A673 (cell line): ENCODE measurements around the gene ZIC4. TPM values are rescaled to one million over a fixed set of nuclear protein-coding genes. Genes with fewer than 3 reads are reported as not detected.

Experiments used
- BruUV-seq: library from RNA; stranded (reverse); fragments of 400-500 nt; replicated peaks from 2 replicates; lab custom pipeline; 2021; lab: Mats Ljungman, UMichigan
- CTCF ChIA-PET: fragments of 300-600 bp; sonication (Branson Sonifier 250); formaldehyde crosslinking; loops from one replicate; lab custom pipeline; 2022; ENCODE audit warnings: antibody characterized with exemption; lab: Charles Lee
- POLR2A ChIA-PET: fragments of 300-600 bp; sonication (Branson Sonifier 250); formaldehyde crosslinking; loops from one replicate; lab custom pipeline; 2022; ENCODE audit warnings: antibody characterized with exemption; ENCODE audit not compliant: low non-redundant PET; lab: Charles Lee
- DNase-seq: peaks from one replicate; pipeline ENCODE4 v3.0.0-alpha.2; 2015; ENCODE audit warnings: low spot score
- H3K27ac ChIP-seq: fragments of 200-600 bp; sonication (generic); 2 replicates; pipeline ENCODE4 v1.5.1; 2016; ENCODE audit warnings: mixed run types, low read depth, mild to moderate bottlenecking, mixed read lengths, antibody characterized with exemption, low read length; ENCODE audit not compliant: poor library complexity, severe bottlenecking
- H3K27me3 ChIP-seq: fragments of 200-600 bp; sonication (generic); replicated peaks from 2 replicates; pipeline ENCODE4 v1.6.1; 2017; ENCODE audit warnings: mixed run types, low read depth, mild to moderate bottlenecking, mixed read lengths, antibody characterized with exemption, low read length; ENCODE audit not compliant: insufficient read depth, poor library complexity
- H3K36me3 ChIP-seq: fragments of 200-600 bp; sonication (generic); 2 replicates; pipeline ENCODE4 v1.6.1; 2016; ENCODE audit warnings: mixed run types, mild to moderate bottlenecking, mixed read lengths, antibody characterized with exemption, low read length; ENCODE audit not compliant: insufficient read depth, poor library complexity, severe bottlenecking
- H3K4me1 ChIP-seq: fragments of 200-600 bp; sonication (generic); 2 replicates; pipeline ENCODE4 v1.6.1; 2017; ENCODE audit warnings: mixed run types, mild to moderate bottlenecking, mixed read lengths, antibody characterized with exemption, low read length; ENCODE audit not compliant: insufficient read depth, poor library complexity, severe bottlenecking
- H3K4me3 ChIP-seq: fragments of 200-600 bp; sonication (generic); 2 replicates; pipeline ENCODE4 v1.5.1; 2016; ENCODE audit warnings: low read depth, mixed run types, mild to moderate bottlenecking, mixed read lengths, low read length; ENCODE audit not compliant: poor library complexity, severe bottlenecking
- H3K9me3 ChIP-seq: fragments of 200-600 bp; sonication (generic); 2 replicates; pipeline ENCODE4 v1.6.1; 2016; ENCODE audit warnings: mixed run types, low read depth, mild to moderate bottlenecking, mixed read lengths, antibody characterized with exemption, low read length; ENCODE audit not compliant: poor library complexity, severe bottlenecking
- CTCF ChIP-seq: fragments of 300-800, 200-600 bp; sonication (generic); conservative IDR thresholded peaks from 2 replicates; pipeline ENCODE4 v1.5.1; 2017; ENCODE audit warnings: low read depth, mild to moderate bottlenecking, antibody characterized with exemption, low read length, moderate library complexity, mixed read lengths
- EZH2 ChIP-seq: fragments of 200-600 bp; sonication (generic); IDR thresholded peaks from 2 replicates; pipeline ENCODE4 v1.6.1; 2017; ENCODE audit warnings: borderline replicate concordance, low read depth, mild to moderate bottlenecking, mixed read lengths, antibody characterized with exemption, low read length; ENCODE audit not compliant: poor library complexity, severe bottlenecking
- intact Hi-C: fragments of 100-400 bp; cut with micrococcal nuclease; formaldehyde crosslinking; loops from one replicate; pipeline ENCODE4 v1.10.0; 2022; ENCODE audit not compliant: unreplicated experiment
- total RNA-seq: library from RNA; stranded (reverse); gene quantifications from 2 replicates; pipeline ENCODE4 v1.2.3, GENCODE V29; 2021

The ZIC4 gene
- total RNA-seq, 1 experiment from 2014 or later, result 0.47 TPM

GRCh38 chr3:147427746-147428145 is 21.4 kb upstream of the ZIC4 start:
- Histone ChIP-seq H3K36me3 (no peaks in the 10 kb centered on the region), H3K4me3 (no peak overlapping the region)

GRCh38 chr3:147426931-147427330 is 20.6 kb upstream of the ZIC4 start:
- no TSS peak for BruUV-seq
- CTCF ChIA-PET, result no interaction called here

More at GRCh38 chr3:147427746-147428145, 21.4 kb upstream of the ZIC4 start:
- no TSS peak for BruUV-seq
- Histone ChIP-seq H3K27ac (no peak overlapping the region), H3K9me3 (no peaks in the 10 kb centered on the region), H3K4me1 (no peaks in the 10 kb centered on the region), H3K27me3 (peaks cover 77% of the 10 kb centered on the region)
- DNase-seq, result no peak
- TF ChIP-seq CTCF, result no peak
- no peak for TF ChIP-seq EZH2
- CTCF ChIA-PET, result no interaction called here
- POLR2A ChIA-PET, result no interaction called here
- intact Hi-C loops, result no loop called here

DNA sequence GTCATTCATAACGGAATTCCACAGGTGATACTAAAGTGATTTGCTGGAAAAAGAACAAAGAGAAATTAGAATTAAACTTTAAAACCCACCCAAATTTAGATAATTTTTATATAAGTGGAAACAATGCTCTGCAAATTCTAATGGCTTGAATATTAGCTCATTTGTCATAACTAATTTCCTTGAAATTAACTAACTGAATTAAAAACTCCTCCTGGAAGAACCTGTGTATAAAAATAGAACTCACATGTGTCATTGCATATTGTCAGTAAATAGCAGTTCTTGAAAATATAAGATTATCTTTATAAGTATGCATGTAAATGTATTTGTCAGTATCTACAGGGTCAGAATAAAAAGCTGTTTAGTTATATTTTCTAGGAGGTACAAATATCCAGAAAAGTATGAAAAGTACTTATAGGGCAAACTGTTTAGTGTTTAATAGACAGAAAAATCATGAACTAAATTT is 19.1 kb upstream of the ZIC4 start:
- no TSS peak for BruUV-seq
- Histone ChIP-seq H3K27ac (no peak overlapping the region), H3K27me3 (peaks cover 100% of the 10 kb centered on the region), H3K36me3 (no peaks in the 10 kb centered on the region), H3K4me3 (no peak overlapping the region), H3K4me1 (no peaks in the 10 kb centered on the region), H3K9me3 (no peaks in the 10 kb centered on the region)
- ChIA-PET CTCF (no interaction called here), POLR2A (no interaction called here)
- DNase-seq, result no peak
- intact Hi-C loops, result no loop called here
- TF ChIP-seq EZH2 (no peak), CTCF (no peak)

More at GRCh38 chr3:147426931-147427330, 20.6 kb upstream of the ZIC4 start:
- TF ChIP-seq EZH2 (no peak), CTCF (no peak)
- H3K27me3 ChIP-seq, result peaks cover 86% of the 10 kb centered on the region
- no peaks in the 10 kb centered on the region for H3K4me1 ChIP-seq
- no peaks in the 10 kb centered on the region for H3K9me3 ChIP-seq
- POLR2A ChIA-PET, result no interaction called here
- no peak for DNase-seq
- H3K27ac ChIP-seq, result no peak overlapping the region
- H3K36me3 ChIP-seq, result no peaks in the 10 kb centered on the region
- intact Hi-C loops, result no loop called here
- H3K4me3 ChIP-seq, result no peak overlapping the region
